NCI-H345 treated with DMSO at 0.1 percent for 48 hours (cell line): ENCODE data around the gene CEP89.
"Not testable (repeated sequence)": the region's sequence is repeated elsewhere in the genome, so short reads cannot be mapped to it uniquely, and the experiment has no call there.

Source experiments
- DNase-seq: peaks from one replicate; lab custom pipeline; 2025; ENCODE audit not compliant: unreplicated experiment; lab: John Stamatoyannopoulos, UW

The CEP89 gene

GRCh38 chr19:32971715-32972540 lies at the start of gene CEP89, which contains the start of gene FAAP24:
TSS of gene CEP89 (minus strand) at chr19:32971958. CDS start at chr19:32971874, 84 bp downstream.
TSS of gene FAAP24 (plus strand) at chr19:32972242. CDS start at chr19:32973197, 955 bp downstream.
- DNase-seq = peak; percentile 100

DNA sequence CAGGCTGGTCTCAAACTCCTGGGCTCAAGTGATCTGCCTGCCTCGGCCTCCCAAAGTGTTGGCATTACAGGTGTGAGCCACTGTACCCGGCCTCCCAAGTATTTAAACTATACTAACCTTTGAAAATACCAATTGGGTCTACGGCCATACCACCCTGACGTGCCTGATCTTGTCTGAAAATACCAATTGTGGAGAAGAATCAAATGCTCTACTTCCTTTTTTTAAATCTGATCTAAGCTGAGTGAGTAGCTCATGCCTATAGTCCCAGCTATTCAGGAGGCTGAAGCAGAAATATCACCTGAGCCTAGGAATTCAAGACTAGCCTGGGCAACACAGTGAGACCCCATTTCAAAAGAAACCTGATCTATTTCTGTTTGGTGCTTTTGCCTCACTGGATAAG lies 39.1 kb upstream of the CEP89 start:
- not testable (repeated sequence) for DNase-seq

- no peak for DNase-seq
These were observed 37.0 kb upstream of the CEP89 start for GRCh38 chr19:33008738-33009137.

DNA sequence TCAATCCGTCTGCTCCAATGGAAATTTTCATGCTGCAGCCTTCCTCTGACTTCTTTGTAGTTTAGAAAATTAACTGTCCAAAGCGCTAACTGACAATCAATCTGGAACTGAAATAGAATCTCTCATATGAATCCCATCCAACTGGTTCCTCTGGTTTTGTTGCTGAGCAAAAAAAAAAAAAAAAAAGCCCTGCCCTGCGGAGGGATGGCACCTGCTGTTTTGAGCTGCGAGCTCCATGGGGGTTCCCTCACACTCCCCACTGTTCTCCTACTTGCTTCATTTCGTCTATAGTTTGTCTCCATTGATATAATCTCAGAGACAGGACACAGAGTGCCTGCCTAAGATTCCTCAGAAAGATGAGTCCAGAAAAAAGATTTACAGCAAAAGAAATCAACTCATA lies 33.7 kb upstream of the CEP89 start:
- DNase-seq = peak; percentile 95

- not testable (repeated sequence) for DNase-seq
These were observed 31.8 kb upstream of the CEP89 start for GRCh38 chr19:33003424-33004024.

DNA sequence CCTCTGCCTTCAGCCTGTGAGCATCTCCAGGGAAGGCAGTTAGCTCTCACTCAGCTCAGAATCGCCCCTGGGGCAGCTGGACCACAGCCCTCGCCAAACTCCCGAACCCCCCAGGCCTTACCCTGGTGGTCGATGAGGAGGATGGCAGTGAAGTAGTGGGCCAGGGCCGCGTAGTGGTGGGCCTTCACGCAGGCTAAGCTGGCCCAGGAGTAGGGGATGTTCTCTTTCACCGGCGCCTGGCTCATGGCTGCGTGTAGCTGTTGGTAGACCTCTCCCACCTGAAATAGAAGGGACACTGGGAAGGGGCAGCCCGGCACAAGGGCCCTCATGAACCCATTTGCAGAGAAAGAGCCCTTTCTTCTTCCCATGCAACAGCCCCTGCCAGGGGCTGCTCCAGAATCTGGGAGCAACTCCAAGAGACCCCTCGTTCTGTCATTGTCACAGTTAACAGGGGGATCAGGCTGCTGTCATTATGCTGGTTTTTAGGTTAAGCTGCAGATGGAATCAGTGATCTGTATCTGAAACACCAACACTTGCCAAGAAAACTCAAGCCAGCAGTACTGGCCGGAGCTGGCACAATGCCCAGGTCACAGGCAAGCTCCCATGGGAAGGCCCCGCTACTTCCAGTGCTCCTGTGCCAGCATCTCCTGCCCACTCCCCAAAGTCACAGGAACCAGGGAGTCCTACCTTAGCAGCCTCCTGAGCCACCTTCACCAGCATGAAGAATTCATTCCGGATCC lies 30.5 kb upstream of the CEP89 start:
- not testable (repeated sequence) for DNase-seq

GRCh38 chr19:33000910-33001309 lies 29.2 kb upstream of the CEP89 start:
- no peak for DNase-seq

- no peak for DNase-seq
These were observed 28.8 kb upstream of the CEP89 start for GRCh38 chr19:33000510-33000909.

GRCh38 chr19:32998722-32999121 lies 27.0 kb upstream of the CEP89 start:
- no peak for DNase-seq

- DNase-seq = no peak
These were observed 26.1 kb upstream of the CEP89 start for GRCh38 chr19:32997716-32998355.

GRCh38 chr19:32997061-32997464 lies 25.3 kb upstream of the CEP89 start:
- not testable (repeated sequence) for DNase-seq

DNA sequence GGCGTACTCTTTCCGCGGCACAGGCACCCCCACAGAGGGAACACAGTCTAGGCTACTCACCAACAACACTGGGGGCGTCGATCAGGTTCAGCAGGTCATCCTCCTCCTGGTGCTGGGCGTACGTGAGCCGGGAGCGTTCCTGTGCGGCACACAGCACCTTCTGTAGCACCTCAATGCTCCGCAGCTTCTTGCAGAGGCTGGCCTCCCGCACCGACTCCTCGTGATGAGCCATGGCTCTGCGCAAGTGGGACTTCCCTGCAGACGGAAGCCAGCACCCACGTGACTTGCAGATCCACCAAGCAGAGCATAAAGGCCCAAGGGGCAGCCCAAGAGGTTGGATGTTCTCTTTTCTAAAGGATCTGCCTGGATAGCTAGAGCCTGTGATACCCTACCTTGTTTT lies 24.2 kb upstream of the CEP89 start:
- DNase-seq = not testable (repeated sequence)

DNA sequence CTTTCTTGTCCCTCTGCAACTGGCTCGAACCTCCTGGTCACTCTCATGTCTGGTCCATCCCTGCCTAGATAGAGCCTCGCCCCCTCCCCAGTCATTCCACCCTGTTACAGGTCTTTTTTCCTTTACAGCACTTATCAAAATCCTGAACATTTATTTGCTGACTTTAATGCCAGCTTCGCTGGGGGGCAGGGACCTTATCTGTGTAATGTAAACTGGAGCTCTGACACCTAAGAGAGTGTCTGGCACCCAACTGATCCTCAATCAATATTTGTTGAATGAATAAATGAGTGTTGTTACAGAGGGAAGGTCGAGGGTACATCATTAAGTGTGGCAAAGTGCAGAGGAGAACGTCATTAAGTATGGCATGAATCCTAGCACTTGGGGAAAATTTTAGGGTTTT lies 17.0 kb upstream of the CEP89 start:
- DNase-seq = no peak

DNA sequence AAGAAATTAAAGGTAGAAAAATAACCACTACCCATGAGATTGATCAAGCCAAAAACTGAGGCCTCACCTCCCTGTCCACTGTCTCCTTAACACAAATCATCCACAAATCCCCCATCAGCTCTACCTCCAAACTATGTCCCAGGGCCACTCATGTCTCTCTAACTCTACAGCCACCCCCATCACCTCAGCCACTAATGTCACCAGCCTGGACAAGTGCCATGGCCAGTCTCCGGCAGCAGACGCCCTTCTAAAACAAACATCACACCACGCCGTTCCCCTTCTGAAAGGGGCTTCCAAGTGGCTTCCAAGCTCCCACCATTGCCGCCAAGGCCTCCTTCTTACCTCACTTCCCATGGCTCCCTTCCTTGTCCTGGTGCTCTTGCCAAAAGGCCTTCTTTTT lies 16.5 kb upstream of the CEP89 start:
- not testable (repeated sequence) for DNase-seq

- not testable (repeated sequence) for DNase-seq
These were observed 10.7 kb upstream of the CEP89 start for GRCh38 chr19:32982488-32982887.

DNA sequence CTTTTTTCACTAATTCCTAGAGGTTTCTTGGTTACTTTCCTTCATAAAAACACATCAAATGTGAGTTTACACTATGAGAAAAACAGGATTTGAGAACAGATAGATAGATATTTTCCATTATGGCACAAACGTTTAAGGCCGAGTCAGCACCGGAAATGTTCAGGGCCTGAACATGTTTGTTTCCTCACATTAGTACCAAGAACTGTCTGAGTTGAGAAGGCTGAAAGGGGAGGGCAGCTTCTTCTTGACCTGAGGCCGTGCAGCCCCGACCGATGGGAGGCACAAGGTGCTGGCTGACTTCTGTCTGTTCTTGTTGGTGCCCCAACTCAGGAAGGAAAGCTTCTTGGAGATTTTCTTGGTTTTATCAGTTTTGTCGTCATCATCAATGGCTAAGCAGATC lies 8.0 kb upstream of the CEP89 start:
- DNase-seq = not testable (repeated sequence)

- not testable (repeated sequence) for DNase-seq
These were observed 6.1 kb upstream of the CEP89 start for GRCh38 chr19:32977813-32978212.

GRCh38 chr19:32977280-32977679 lies 5.5 kb upstream of the CEP89 start:
- no peak for DNase-seq

GRCh38 chr19:32976223-32976805 lies 4.6 kb upstream of the CEP89 start:
- DNase-seq = peak; percentile 73

DNA sequence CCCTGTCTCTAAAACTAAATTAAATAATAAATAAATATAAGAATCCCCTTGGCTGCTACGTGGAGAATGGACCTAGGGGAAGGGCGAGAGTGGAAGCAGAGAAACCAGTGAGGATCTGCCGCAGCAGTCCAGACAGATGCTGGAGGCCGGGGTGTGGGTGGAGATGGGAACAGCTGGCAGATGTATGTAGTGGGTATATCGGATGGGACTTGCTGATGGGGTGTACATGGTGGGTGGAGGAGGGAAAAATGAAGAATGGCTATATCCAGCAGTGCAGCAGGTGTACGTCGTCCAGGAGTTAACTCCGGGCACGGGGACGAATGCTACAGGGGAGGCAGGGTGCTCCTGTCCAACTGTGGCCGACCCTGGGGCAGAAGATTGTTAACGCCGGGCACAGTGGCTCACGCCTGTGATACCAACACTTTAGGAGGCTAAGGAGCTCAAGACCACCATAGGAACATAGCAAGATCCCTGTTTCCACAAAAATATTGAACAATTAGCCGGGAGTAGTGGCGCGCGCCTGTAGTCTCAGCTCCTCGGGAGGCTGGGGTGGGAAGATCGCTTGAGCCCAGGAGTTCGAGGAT lies 654 bp downstream of the CEP89 start:
- no peak for DNase-seq
